ENCODE measurements around the gene CYP4F22. TPM values are rescaled to one million over a fixed set of nuclear protein-coding genes. Genes with fewer than 3 reads are reported as not detected.
A peak's percentile ranks its signal among the peaks of the same experiment; 100 is the strongest.

CYP4F22 gene
- total RNA-seq (2022) (not detected in 2 replicates), Bru-seq, nascent RNA (percentile 4 among the genes with signal in this experiment), BruChase-seq, experiment 1, labeled RNA remaining after a 2-hour chase (not detected), BruChase-seq, experiment 2, labeled RNA remaining after a 6-hour chase (percentile 2 among the genes with signal in this experiment)
- long read RNA-seq: 0 reads

GRCh38 chr19:15508035-15508710 is at the start of gene CYP4F22:
TSS of gene CYP4F22 (plus strand) at chr19:15508525. CDS start at chr19:15525337, 16,812 bp downstream.
- no peak within 1 kb of the TSS for H3K27ac Mint-ChIP-seq (ENCODE audit: unreplicated experiment)
- no peaks in the 10 kb centered on the region for H3K9me3 Mint-ChIP-seq (ENCODE audit: unreplicated experiment)
- Histone ChIP-seq H3K4me3 (ENCODE audit: low read depth, low read length) (peak within 1 kb of the TSS; percentile 13; the same call in 1 of the 2 replicates), H3K4me1 (no peaks in the 10 kb centered on the region), H3K27me3 (replicated peaks; ENCODE audit: control insufficient read depth, insufficient read depth, low read length) (no peaks in the 10 kb centered on the region; the same call in 1 of the 2 replicates), H3K9me3 (no peaks in the 10 kb centered on the region), H3K36me3 (ENCODE audit: control insufficient read depth, insufficient read depth, low read length) (no peaks in the 10 kb centered on the region)
- ChIA-PET POLR2A (no interaction called here), CTCF (no interaction called here)
- no peaks in the 10 kb centered on the region for H3K4me1 Mint-ChIP-seq (ENCODE audit: low read depth, unreplicated experiment)
- intact Hi-C loops (cut with micrococcal nuclease; ENCODE audit: unreplicated experiment): no loop called here
- H3K4me3 Mint-ChIP-seq (ENCODE audit: unreplicated experiment): peak within 1 kb of the TSS; percentile 23
- H3K36me3 Mint-ChIP-seq (ENCODE audit: insufficient read depth, unreplicated experiment): no peaks in the 10 kb centered on the region
- TF ChIP-seq, protein P1, sequence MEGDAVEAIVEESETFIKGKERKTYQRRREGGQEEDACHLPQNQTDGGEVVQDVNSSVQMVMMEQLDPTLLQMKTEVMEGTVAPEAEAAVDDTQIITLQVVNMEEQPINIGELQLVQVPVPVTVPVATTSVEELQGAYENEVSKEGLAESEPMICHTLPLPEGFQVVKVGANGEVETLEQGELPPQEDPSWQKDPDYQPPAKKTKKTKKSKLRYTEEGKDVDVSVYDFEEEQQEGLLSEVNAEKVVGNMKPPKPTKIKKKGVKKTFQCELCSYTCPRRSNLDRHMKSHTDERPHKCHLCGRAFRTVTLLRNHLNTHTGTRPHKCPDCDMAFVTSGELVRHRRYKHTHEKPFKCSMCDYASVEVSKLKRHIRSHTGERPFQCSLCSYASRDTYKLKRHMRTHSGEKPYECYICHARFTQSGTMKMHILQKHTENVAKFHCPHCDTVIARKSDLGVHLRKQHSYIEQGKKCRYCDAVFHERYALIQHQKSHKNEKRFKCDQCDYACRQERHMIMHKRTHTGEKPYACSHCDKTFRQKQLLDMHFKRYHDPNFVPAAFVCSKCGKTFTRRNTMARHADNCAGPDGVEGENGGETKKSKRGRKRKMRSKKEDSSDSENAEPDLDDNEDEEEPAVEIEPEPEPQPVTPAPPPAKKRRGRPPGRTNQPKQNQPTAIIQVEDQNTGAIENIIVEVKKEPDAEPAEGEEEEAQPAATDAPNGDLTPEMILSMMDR (IDR thresholded peaks at IDR 0.05; ENCODE audit: insufficient read depth in 1 of 2, low read depth in 1 of 2, low read length in 1 of 2, severe bottlenecking in 1 of 2, unreplicated experiment in 1 of 2): no peak
- no peak for DNase-seq
- BruUV-seq (replicated peaks): no TSS peak
- peaks cover 25% of the 10 kb centered on the region for H3K27me3 Mint-ChIP-seq (ENCODE audit: insufficient read depth, unreplicated experiment)

DNA sequence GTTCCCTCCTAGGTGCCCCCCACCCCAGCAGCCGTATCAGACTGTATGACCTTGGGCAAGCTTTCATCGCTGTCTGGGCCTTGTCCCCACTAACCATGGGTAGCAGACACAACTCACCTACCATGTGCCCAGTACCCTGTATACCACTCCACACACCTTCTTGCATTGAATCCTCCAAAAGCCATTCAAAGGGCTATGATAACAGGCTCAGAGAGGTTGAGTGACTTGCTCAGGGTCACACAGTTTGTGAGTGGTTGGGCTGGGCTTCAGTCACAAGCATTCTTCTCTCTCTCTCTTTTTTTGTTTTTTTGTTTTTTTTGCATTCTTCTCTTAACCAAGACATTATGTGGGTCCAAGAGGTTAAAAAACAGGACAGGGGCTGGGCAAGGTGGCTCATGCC is 46.6 kb upstream of the CYP4F22 start:
- CTCF ChIA-PET: no interaction called here
- Mint-ChIP-seq H3K4me3 (ENCODE audit: unreplicated experiment) (no peak overlapping the region), H3K4me1 (ENCODE audit: low read depth, unreplicated experiment) (no peaks in the 10 kb centered on the region), H3K36me3 (ENCODE audit: insufficient read depth, unreplicated experiment) (no peaks in the 10 kb centered on the region), H3K9me3 (ENCODE audit: unreplicated experiment) (no peaks in the 10 kb centered on the region), H3K27ac (ENCODE audit: unreplicated experiment) (no peak overlapping the region), H3K27me3 (ENCODE audit: insufficient read depth, unreplicated experiment) (peaks cover 2% of the 10 kb centered on the region)
- POLR2A ChIA-PET: no interaction called here
- TF ChIP-seq, protein P1 (IDR thresholded peaks at IDR 0.05; ENCODE audit: insufficient read depth in 1 of 2, low read depth in 1 of 2, low read length in 1 of 2, severe bottlenecking in 1 of 2, unreplicated experiment in 1 of 2): no peak
- H3K9me3 ChIP-seq: no peaks in the 10 kb centered on the region
- BruUV-seq (replicated peaks): no TSS peak
- H3K36me3 ChIP-seq (ENCODE audit: control insufficient read depth, insufficient read depth, low read length): no peaks in the 10 kb centered on the region
- no peaks in the 10 kb centered on the region for H3K27me3 ChIP-seq (replicated peaks; ENCODE audit: control insufficient read depth, insufficient read depth, low read length)
- intact Hi-C loops (cut with micrococcal nuclease; ENCODE audit: unreplicated experiment): no loop called here
- DNase-seq: no peak
- H3K4me3 ChIP-seq (ENCODE audit: low read depth, low read length): no peak overlapping the region
- H3K4me1 ChIP-seq: no peaks in the 10 kb centered on the region

- H3K27me3 ChIP-seq (replicated peaks; ENCODE audit: control insufficient read depth, insufficient read depth, low read length): no peaks in the 10 kb centered on the region
- no peak for DNase-seq
- H3K4me1 Mint-ChIP-seq (ENCODE audit: low read depth, unreplicated experiment): peaks cover 6% of the 10 kb centered on the region
- peaks cover 6% of the 10 kb centered on the region for H3K36me3 Mint-ChIP-seq (ENCODE audit: insufficient read depth, unreplicated experiment)
- TF ChIP-seq, protein P1 (IDR thresholded peaks at IDR 0.05; ENCODE audit: insufficient read depth in 1 of 2, low read depth in 1 of 2, low read length in 1 of 2, severe bottlenecking in 1 of 2, unreplicated experiment in 1 of 2): no peak
- no peaks in the 10 kb centered on the region for H3K9me3 Mint-ChIP-seq (ENCODE audit: unreplicated experiment)
- H3K9me3 ChIP-seq: no peaks in the 10 kb centered on the region
- H3K27me3 Mint-ChIP-seq (ENCODE audit: insufficient read depth, unreplicated experiment): peaks cover 2% of the 10 kb centered on the region
- H3K4me3 Mint-ChIP-seq (ENCODE audit: unreplicated experiment): no peak overlapping the region
- ChIA-PET POLR2A (no interaction called here), CTCF (no interaction called here)
- no peak overlapping the region for H3K4me3 ChIP-seq (ENCODE audit: low read depth, low read length)
- H3K27ac Mint-ChIP-seq (ENCODE audit: unreplicated experiment): no peak overlapping the region
- intact Hi-C loops (cut with micrococcal nuclease; ENCODE audit: unreplicated experiment): no loop called here
- no TSS peak for BruUV-seq (replicated peaks)
- no peaks in the 10 kb centered on the region for H3K36me3 ChIP-seq (ENCODE audit: control insufficient read depth, insufficient read depth, low read length)
- H3K4me1 ChIP-seq: peaks cover under 1% of the 10 kb centered on the region; the same call in 1 of the 2 replicates
These were observed 44.4 kb upstream of the CYP4F22 start for GRCh38 chr19:15463861-15464371.
